ENCODE measurements around the gene FECH.
"Not testable (repeated sequence)": the region's sequence is repeated elsewhere in the genome, so short reads cannot be mapped to it uniquely, and the experiment has no call there.

Gene FECH

GRCh38 chr18:57533006-57533867 is 53.3 kb downstream of the FECH start:
- no peak for DNase-seq (ENCODE audit: low read depth in 3 of 3, low spot score in 1 of 3)

GRCh38 chr18:57529151-57529550 is 57.4 kb downstream of the FECH start:
- DNase-seq (ENCODE audit: low read depth in 3 of 3, low spot score in 1 of 3): no peak

GRCh38 chr18:57527556-57528229 is 58.8 kb downstream of the FECH start:
- DNase-seq (ENCODE audit: low read depth in 3 of 3, low spot score in 1 of 3): no peak

- no peak for DNase-seq (ENCODE audit: low read depth in 3 of 3, low spot score in 1 of 3)
Measured at GRCh38 chr18:57523171-57523956, 63.1 kb downstream of the FECH start.

GRCh38 chr18:57522348-57522747 is 64.2 kb downstream of the FECH start:
- not testable (repeated sequence) for DNase-seq (ENCODE audit: low read depth in 3 of 3, low spot score in 1 of 3)

GRCh38 chr18:57519668-57520424 is 66.7 kb downstream of the FECH start:
- no peak for DNase-seq (ENCODE audit: low read depth in 3 of 3, low spot score in 1 of 3)

GRCh38 chr18:57518533-57518932 is 68.0 kb downstream of the FECH start:
- no peak for DNase-seq (ENCODE audit: low read depth in 3 of 3, low spot score in 1 of 3)

GRCh38 chr18:57516056-57516455 is 70.4 kb downstream of the FECH start:
- no peak for DNase-seq (ENCODE audit: low read depth in 3 of 3, low spot score in 1 of 3)

GRCh38 chr18:57505231-57505630 is 81.3 kb downstream of the FECH start:
- no peak for DNase-seq (ENCODE audit: low read depth in 3 of 3, low spot score in 1 of 3)

- no peak for DNase-seq (ENCODE audit: low read depth in 3 of 3, low spot score in 1 of 3)
Measured at GRCh38 chr18:57502624-57503023, 83.9 kb downstream of the FECH start.

GRCh38 chr18:57498682-57499256 is 87.7 kb downstream of the FECH start:
- DNase-seq (ENCODE audit: low read depth in 3 of 3, low spot score in 1 of 3): no peak

All from stimulated activated CD4-positive, alpha-beta T cell treated with anti-CD3 and anti-CD28 coated beads, TNF-alpha, amount 100 ng/mL, for 1 hour (primary cell).